CD4-positive, alpha-beta T cell treated with Interleukin-15 for 1 hour (primary cell): ENCODE results near the gene PRR23A.
"Not testable (repeated sequence)": the region's sequence is repeated elsewhere in the genome, so short reads cannot be mapped to it uniquely, and the experiment has no call there.

Experiments used
- DNase-seq: peaks from one replicate; pipeline ENCODE4 v3.0.0-alpha.2; 2020

Gene PRR23A

DNA sequence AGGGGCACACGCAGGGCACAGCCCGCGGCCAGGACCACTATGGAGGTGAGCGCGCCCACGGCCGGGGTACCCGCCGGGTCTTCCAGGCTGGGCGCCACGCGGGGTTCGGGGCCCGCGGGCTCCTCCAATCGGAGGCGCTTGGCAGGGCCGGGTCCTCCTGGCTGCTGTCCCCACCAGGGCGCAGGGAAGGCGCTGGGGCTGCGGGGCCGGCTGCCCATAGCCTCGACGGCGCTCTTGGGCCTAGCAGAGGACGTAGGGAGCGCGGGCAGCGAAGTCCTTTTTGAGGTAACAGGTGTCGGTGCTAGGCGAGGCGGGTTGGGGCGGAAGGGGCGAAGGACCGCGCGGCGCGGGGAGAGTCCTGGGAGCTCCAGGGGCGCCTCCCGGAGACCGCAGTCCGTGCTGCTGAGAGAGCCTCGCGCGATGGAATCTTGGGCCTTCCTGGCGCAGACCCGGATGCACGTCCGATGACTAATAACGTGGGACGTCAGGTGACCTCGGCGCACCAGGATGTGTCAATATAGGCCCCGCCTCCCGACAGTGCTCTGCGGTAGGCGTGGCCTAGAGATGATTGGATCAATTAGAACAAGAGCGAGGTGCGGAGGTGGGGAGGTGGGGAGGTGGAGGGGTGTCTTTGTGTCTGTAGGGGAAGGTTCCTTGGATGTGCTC is at the start of gene PRR23A:
Gene PRR23A (minus strand): TSS at position 218 of the 666 bp plus-strand sequence. CDS start 0 bp downstream, at position 218.
- no peak for DNase-seq

DNA sequence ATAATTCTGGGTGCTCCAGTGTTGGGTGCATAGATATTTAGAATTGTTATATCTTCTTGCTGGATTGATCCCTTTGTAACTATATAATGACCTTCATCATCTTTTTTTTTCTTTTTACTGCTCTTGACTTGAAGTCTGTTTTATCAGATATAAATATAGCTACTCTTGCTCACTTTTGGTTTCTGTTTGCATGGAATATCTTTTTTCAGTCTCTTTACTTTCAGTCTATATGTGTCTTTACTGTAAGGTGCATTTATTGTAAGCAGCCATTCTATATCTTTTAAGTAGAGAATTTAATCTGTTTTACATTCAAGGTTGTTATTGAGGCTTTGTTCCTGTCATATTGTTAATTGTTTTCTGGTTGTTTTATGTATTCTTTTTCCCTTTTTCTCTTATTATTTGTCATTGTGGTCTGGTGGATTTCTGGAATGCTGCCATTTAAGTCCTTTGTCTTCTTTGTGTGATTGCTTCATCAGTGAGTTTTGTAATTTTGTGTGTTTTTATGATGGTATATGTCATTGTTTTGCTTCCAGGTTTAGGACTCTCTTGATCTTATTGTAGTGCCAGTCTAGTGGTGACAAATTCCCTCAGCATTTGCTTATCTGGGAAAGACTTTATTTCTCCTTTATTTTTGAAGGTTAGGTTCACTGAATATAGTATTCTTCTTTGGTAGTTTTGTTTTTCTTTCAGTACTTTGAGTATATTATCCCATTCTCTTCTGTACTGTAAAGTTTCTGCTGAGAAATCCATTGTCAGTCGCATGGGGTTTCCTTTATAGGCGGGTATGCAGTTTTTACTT is 46.9 kb upstream of the PRR23A start:
- no peak for DNase-seq

DNA sequence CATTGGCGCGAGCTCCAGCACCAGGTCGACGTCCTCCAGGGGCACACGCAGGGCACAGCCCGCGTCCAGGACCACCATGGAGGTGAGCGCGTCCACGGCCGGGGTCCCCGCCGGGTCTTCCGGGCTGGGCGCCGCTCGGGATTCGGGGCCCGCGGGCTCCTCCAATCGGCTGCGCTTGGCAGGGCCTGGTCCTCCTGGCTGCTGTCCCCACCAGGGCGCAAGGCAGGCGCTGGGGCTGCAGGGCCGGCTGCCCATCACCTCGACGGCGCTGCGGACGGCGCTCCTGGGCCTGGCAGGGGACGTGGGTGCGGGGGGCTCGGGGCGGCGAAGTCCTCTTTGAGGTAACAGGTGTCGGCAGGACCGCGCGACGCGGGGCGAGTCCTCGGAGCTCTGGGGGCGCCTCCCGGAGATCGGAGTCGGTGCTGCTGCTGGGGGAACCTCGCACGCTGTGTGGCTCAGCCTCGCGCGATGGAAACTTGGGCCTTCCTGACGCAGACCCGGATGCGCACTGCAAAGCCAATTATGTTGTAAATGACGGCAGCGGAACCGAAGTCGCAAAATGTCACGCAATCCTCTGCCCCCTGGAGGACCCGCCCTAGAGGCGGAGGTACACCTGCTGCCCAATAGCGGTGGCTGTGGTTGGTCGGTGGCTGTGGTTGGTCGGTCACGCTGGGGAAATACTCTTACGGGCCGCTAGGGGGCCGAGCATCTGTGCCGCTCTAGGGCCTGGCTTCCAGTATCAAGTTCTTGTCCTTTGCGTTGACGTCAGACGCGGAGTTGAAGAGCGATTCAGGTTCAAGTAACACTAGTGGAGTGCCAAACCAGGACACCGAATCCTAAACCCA is 38.5 kb upstream of the PRR23A start, which contains the start of gene PRR23C:
Gene PRR23C (minus strand): TSS at position 527 of the 845 bp plus-strand sequence. CDS start 272 bp downstream, at position 255.
- DNase-seq: no peak

DNA sequence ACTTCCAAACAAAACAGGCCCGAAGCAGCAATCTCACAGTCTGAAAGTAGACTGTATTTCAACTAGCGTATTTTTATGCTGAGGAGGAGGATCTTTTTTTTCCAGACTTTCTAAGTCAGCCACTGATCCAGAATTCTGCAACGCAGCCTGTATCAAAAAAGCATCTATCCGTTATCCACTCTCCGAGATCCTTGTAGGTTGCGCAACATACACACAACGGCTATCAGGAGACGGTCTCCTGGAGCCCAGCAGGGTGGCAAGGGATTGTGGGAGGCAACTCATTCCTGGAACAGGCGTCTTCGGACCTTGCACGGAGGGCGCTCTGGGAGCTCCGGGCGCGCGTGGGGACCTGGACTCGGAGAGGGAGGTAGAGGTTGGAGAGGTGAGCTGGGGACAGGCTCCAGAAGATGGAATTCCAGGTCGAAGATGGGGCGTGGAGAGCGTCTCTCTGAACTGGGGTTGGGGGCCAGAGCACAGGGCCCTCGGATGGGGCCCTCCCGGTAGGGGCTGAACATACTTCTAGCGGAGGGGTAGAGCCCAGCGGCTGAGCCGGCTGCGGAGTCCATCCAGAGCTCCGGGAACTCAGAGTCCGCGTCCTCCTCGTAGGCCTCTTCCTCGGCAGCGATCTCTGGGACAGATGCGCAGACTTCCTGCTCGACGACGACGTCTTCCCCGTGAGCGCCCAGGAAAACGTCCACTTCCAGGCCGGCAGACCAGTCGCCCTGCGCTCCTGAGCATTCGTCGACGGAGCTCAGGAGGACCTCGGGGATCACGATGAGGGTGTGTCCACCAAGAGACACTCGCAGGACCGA is 37.7 kb upstream of the PRR23A start:
- DNase-seq: no peak

DNA sequence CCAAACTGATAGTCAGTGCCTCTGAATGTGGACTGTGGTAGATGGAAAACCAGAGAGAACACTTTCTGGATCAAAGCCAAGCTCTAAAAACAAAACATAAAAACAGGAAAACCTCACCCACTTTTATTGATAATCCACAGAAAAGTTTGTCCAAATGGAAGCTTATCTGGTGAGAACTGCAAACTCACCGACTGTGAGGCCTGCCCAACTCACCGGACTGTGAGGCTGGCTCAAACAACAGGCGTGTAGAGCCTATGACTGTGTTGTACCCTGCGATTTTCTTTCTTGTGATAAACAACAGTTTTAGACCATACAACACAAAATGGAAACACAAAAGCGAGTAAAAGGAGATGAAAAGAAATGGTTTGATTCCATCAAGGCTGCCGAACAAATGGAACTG is 31.4 kb upstream of the PRR23A start:
- DNase-seq: no peak

- no peak for DNase-seq
Measured at GRCh38 chr3:139032326-139033002, 26.4 kb upstream of the PRR23A start.

- not testable (repeated sequence) for DNase-seq
Measured at GRCh38 chr3:139030576-139030975, 24.5 kb upstream of the PRR23A start.

GRCh38 chr3:139024968-139025367 is 18.9 kb upstream of the PRR23A start:
- DNase-seq: no peak

DNA sequence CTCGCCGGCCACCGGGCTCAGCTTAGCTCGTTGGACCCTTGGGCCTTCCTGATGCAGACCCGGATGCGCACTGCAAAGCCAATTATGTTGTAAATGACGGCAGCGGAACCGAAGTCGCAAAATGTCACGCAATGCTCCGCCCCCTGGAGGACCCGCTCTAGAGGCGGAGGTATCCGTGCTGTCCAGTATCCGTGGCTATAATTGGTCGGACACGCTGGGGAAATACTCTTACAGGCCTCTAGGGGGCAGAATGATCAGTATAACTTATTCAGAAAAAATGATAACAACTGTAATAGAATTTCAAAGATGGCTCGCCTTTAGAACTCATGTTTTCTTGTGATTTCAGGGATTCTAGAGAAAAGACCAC is 14.8 kb upstream of the PRR23A start, which contains the start of gene PRR23B:
Gene PRR23B (minus strand): TSS at position 59 of the 367 bp plus-strand sequence. CDS start 265 bp downstream, outside the sequence.
- DNase-seq: no peak

- DNase-seq: no peak
Measured at GRCh38 chr3:139020036-139020867, 14.2 kb upstream of the PRR23A start.

- DNase-seq: no peak
Measured at GRCh38 chr3:139016430-139017048, 10.5 kb upstream of the PRR23A start.

DNA sequence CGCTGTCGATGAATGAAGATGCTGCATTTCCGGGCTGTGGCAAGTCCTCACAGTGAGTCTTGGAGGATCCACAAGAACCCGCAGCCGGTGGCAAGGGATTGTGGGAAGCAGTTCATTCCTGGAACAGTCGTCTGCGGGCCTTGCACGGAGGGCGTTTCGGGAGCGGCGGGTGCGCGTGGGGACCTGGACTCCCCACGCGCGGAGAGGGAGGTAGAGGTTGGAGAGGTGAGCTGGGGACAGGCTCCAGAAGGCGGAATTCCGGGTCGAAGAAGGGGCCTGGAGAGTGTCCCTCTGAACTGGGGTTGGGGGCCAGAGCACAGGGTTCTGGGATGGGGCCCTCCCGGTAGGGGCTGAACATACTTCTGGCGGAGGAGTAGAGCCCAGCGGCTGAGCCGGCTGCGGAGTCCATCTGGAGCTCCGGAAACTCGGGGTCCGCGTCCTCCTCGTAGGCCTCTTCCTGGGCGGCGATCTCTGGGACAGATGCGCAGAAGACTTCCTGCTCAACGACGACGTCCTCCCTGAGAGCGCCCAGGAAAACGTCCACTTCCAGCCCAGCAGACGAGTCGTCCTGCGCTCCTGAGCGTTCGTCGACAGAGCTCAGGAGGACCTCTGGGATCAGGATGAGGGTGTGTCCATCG is 593 bp downstream of the PRR23A start:
- no peak for DNase-seq

- no peak for DNase-seq
Measured at GRCh38 chr3:138995706-138996105, 10.4 kb downstream of the PRR23A start.

GRCh38 chr3:138987181-138987580 is 18.9 kb downstream of the PRR23A start:
- DNase-seq: no peak

GRCh38 chr3:138985932-138986331 is 20.1 kb downstream of the PRR23A start:
- no peak for DNase-seq

- no peak for DNase-seq
Measured at GRCh38 chr3:138984816-138985215, 21.3 kb downstream of the PRR23A start.

GRCh38 chr3:138976047-138976446 is 30.0 kb downstream of the PRR23A start:
- no peak for DNase-seq

DNA sequence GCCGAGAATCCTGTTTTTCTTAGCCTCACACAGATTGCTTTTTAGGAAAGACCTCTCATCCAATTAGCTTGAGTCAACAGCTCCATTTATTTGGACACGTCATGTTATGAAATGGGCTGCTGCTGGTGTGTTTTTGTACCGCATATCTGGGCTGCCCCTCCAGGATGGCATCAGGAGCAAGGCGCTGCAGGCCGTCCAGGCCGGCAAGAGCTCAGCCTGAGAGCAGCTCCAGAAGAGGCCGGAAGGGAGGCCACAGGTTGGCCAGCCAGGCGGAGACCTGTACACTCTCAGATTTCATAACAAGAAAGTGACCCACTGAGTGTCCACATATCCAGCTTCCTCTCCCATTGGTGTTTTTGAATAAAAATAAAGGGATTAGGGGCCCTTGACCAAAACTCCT is 30.7 kb downstream of the PRR23A start:
- no peak for DNase-seq

DNA sequence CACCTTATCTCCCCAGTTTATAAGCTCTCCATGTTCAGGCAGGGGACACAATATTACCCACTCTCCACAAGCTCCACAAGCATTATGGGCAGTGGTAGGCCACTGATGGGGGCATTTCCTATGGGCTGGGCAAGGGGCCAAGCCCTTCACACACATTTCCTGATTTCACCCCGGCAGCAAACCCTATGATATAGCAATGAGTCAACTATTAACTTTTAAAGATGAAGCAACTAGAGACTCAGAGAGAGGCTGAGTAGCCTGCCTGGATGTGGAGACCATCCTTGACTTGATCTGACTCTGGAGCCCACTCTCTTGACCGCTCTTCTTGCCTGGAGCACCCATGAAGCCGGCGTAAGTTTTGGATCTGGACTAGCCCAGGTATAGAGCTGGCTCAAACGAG is 31.6 kb downstream of the PRR23A start:
- no peak for DNase-seq

- no peak for DNase-seq
Measured at GRCh38 chr3:138972941-138973340, 33.1 kb downstream of the PRR23A start.
